K562 (cell line): ENCODE data around the gene CREG2. TPM values are rescaled to one million over a fixed set of nuclear protein-coding genes. Genes with fewer than 3 reads are reported as not detected.

Source experiments
- ATAC-seq: fragments of 200-7000 bp; cut with Tn5 transposase; 3 replicates; pipeline ENCODE4 v1.9.1; 2020; ENCODE audit warnings: moderate library complexity
- BruUV-seq: library from RNA; stranded (reverse); fragments of 400-500 nt; replicated peaks from 2 replicates; lab custom pipeline; 2021; lab: Mats Ljungman, UMichigan
- CTCF ChIA-PET: fragments of 300-600 bp; formaldehyde crosslinking; extraction: SDS; loops from one replicate; lab custom pipeline; 2021; ENCODE audit warnings: low intra/inter-chr PET ratio; lab: Yijun Ruan, JAX
- POLR2A ChIA-PET: fragments of 300-600, 350-650 bp; sonication (Branson Sonifier 250); formaldehyde crosslinking; extraction: SDS; loops from one replicate; lab custom pipeline; 2021; ENCODE audit warnings: antibody characterized with exemption, inconsistent platforms; lab: Yijun Ruan, JAX
- DNase-seq, 4 experiments: peaks; one replicate each; pipeline versions ENCODE4 v3.0.0 to v3.0.0-alpha.2; 2011 to 2018; ENCODE audit warnings: low spot score in 3 of 4, mixed read lengths in 3 of 4; ENCODE audit errors: extremely low read depth in 1 of 4
- FAIRE-seq: peaks from 2 replicates; lab custom pipeline; 2011; peaks lifted over from hg19 to GRCh38; lab: Jason Lieb, UNC
- H2AFZ ChIP-seq: 2 replicates; pipeline ENCODE4 v1.6.0; 2011; ENCODE audit warnings: low read depth, low read length, control low read depth, inconsistent platforms
- H3K27ac ChIP-seq: fragments of 200-600 bp; 3 replicates; pipeline ENCODE4 v1.8.0; 2011; ENCODE audit warnings: low read depth, mild to moderate bottlenecking, control low read depth, inconsistent platforms, low read length, moderate library complexity, mixed read lengths; ENCODE audit errors: extremely low read depth
- H3K27me3 ChIP-seq, 2 experiments: fragments of 300-600 bp in 1 of 2; 2 replicates in 1 of 2; 3 replicates in 1 of 2; pipeline versions ENCODE4 v1.6.0 to v1.8.0; 2011; ENCODE audit warnings: inconsistent platforms in 2 of 2, low read length in 2 of 2, mild to moderate bottlenecking in 1 of 2, mixed read lengths in 1 of 2, moderate library complexity in 1 of 2; ENCODE audit not compliant: control insufficient read depth in 2 of 2, insufficient read depth in 2 of 2
- H3K36me3 ChIP-seq: fragments of 300-600 bp; 3 replicates; pipeline ENCODE4 v1.8.0; 2011; ENCODE audit warnings: mild to moderate bottlenecking, low read length, inconsistent platforms; ENCODE audit not compliant: control insufficient read depth, insufficient read depth
- H3K4me1 ChIP-seq, 2 experiments: fragments of 200-600 bp in 1 of 2; replicated peaks in 1 of 2; 2 replicates in 1 of 2; 3 replicates in 1 of 2; pipeline versions ENCODE4 v1.5.1 to v1.8.0; 2011; ENCODE audit warnings: inconsistent platforms in 2 of 2, low read length in 2 of 2, mild to moderate bottlenecking in 1 of 2, mixed read lengths in 1 of 2, moderate library complexity in 1 of 2; ENCODE audit not compliant: control insufficient read depth in 2 of 2, insufficient read depth in 2 of 2
- H3K4me2 ChIP-seq: 2 replicates; pipeline ENCODE4 v1.6.1; 2011; ENCODE audit warnings: low read length, control low read depth, inconsistent platforms, mixed read lengths; ENCODE audit not compliant: insufficient read depth
- H3K4me3 ChIP-seq: fragments of 200-600 bp; sonication (generic), shearing (Covaris generic); 2 replicates; pipeline ENCODE4 v1.5.1; 2016; ENCODE audit warnings: control low read depth, inconsistent platforms
- H3K79me2 ChIP-seq: fragments of 200-600 bp; 3 replicates; pipeline ENCODE4 v1.8.0; 2011; ENCODE audit warnings: low read length, inconsistent platforms; ENCODE audit not compliant: control insufficient read depth, insufficient read depth
- H3K9ac ChIP-seq, 2 experiments: 2 replicates each; pipeline versions ENCODE4 v1.6.0 to v1.6.1; 2011; ENCODE audit warnings: low read depth in 2 of 2, low read length in 2 of 2, control low read depth in 1 of 2, inconsistent platforms in 1 of 2, mild to moderate bottlenecking in 1 of 2, mixed read lengths in 1 of 2; ENCODE audit not compliant: insufficient read depth in 1 of 2
- H3K9me1 ChIP-seq: one replicate; pipeline ENCODE4 v1.6.0; 2011; ENCODE audit warnings: inconsistent platforms, mild to moderate bottlenecking, low read length, moderate library complexity; ENCODE audit not compliant: control insufficient read depth, insufficient read depth
- H3K9me3 ChIP-seq: replicated peaks from 2 replicates; pipeline ENCODE4 v1.5.1; 2011; ENCODE audit warnings: low read depth, low read length, inconsistent platforms; ENCODE audit not compliant: control insufficient read depth, insufficient read depth
- H4K20me1 ChIP-seq: replicated peaks from 2 replicates; pipeline ENCODE4 v1.6.1; 2011; ENCODE audit warnings: low read length, inconsistent platforms, mixed read lengths; ENCODE audit not compliant: control insufficient read depth, insufficient read depth
- BCOR ChIP-seq: fragments of 450-650 bp; IDR thresholded peaks from 2 replicates; pipeline ENCODE4 v1.6.1; 2016
- NCOA1 ChIP-seq: fragments of 450-650 bp; IDR thresholded peaks from 2 replicates; pipeline ENCODE4 v1.6.1; 2016; ENCODE audit warnings: low read depth
- NFIC ChIP-seq: fragments of 450-650 bp; IDR thresholded peaks from 2 replicates; pipeline ENCODE4 v1.6.1; 2017; ENCODE audit warnings: mild to moderate bottlenecking, inconsistent platforms
- TBL1XR1 ChIP-seq, 2 experiments: IDR thresholded peaks; 2 replicates each; pipeline ENCODE4 v1.6.1; 2012; ENCODE audit warnings: improper control_type of control experiment in 2 of 2, low read length in 2 of 2, mild to moderate bottlenecking in 1 of 2
- ZNF212 ChIP-seq: fragments of 450-650 bp; formaldehyde crosslinking; IDR thresholded peaks from 2 replicates; pipeline ENCODE4 v1.4.0; 2020; ENCODE audit warnings: mild to moderate bottlenecking
- ZNF232 ChIP-seq: sonication (generic); formaldehyde crosslinking; IDR thresholded peaks from 2 replicates; pipeline ENCODE4 v1.8.0; 2022; ENCODE audit warnings: mild to moderate bottlenecking, missing genetic modification reagents
- WGBS: fragments of 100-300 bp; shearing (Covaris generic); methylation state at CpG from one replicate; pipeline ENCODE4 v1.1.6; 2016; ENCODE audit warnings: low coverage, mixed read lengths; ENCODE audit not compliant: insufficient coverage; ENCODE audit errors: missing lambda C conversion rate; 5-methylcytosine and 5-hydroxymethylcytosine counted together
- in situ Hi-C: fragments of 300-500 bp; cut with MboI; formaldehyde crosslinking; loops from 4 replicates; pipeline ENCODE4 v1.15.0; 2018; ENCODE audit warnings: inconsistent platforms, mixed read lengths
- intact Hi-C: fragments of 100-400 bp; cut with micrococcal nuclease; formaldehyde crosslinking; loops from 2 replicates; pipeline ENCODE4 v1.14.2; 2022
- polyA plus RNA-seq, 8 experiments: library from polyadenylated mRNA; depleted of rRNA in 4 of 8; stranded (reverse) in 5 of 8; unstranded in 3 of 8; fragments of >200 nt; fragmentation: Nextera tagmentation in 2 of 8; fragmentation: Illumina TruSeq in 1 of 8; extraction: Ambion mirVana in 2 of 8; extraction: Trizol in 1 of 8; gene quantifications; 2 replicates each; pipeline versions ENCODE4 v1.2.1 to v1.2.3, GENCODE V29; 2011 to 2014; ENCODE audit warnings: inconsistent platforms in 1 of 8, missing spikeins in 1 of 8
- total RNA-seq, 7 experiments: library from RNA; depleted of rRNA in 6 of 7; stranded (reverse); fragments of >200 nt in 6 of 7; fragmentation: Illumina TruSeq in 2 of 7; extraction: Trizol in 2 of 7; gene quantifications; 2 replicates each; pipeline versions ENCODE4 v1.2.1 to v1.2.3, GENCODE V29; 2011 to 2021; ENCODE audit warnings: low replicate concordance in 1 of 7
- TF ChIP-seq, protein P1 (sequence below), 2 experiments: fragments of 450-650 bp; IDR thresholded peaks; 2 replicates each; pipeline ENCODE4 v1.6.1; 2018; ENCODE audit warnings: mild to moderate bottlenecking in 2 of 2, low read depth in 1 of 2; ENCODE audit not compliant: partially characterized antibody in 2 of 2
- TF ChIP-seq, protein P2 (sequence below): fragments of 450-650 bp; IDR thresholded peaks from 2 replicates; pipeline ENCODE4 v1.6.1; 2016; ENCODE audit warnings: mild to moderate bottlenecking, moderate library complexity

Gene CREG2
- total and polyA plus RNA-seq, 9 of the 15 experiments (the other 6 are each of a cell fraction or from before 2014, with no cell fraction given), result not detected

DNA sequence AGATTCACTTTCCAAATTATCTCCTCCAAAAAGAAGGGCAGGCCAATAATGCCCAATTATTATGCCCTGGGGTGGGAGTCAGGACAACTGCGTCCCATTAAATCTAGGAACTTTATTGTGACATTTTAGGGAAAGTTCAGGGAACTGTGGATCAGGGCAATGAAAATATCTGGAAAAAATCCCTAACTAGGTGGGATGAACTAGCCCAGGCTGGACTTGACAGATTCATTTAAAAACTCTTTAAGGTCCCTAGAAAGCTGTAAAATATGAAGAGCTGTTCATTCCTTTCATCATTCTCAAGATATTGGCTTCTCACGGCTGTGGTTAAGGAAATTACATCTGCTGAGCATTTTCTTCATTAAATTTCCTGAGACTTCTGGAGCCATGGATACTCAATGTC lies 8.2 kb downstream of the CREG2 start:
- Histone ChIP-seq H3K4me2 (no peak overlapping the region), H3K36me3 (no peaks in the 10 kb centered on the region), H3K27ac (no peak overlapping the region), H2AFZ (no peak overlapping the region), H3K9me3 (no peaks in the 10 kb centered on the region), H4K20me1 (no peaks in the 10 kb centered on the region), H3K9ac (no peak overlapping the region), H3K9me1 (no peaks in the 10 kb centered on the region), H3K27me3 (peaks cover 16 to 51% of the 10 kb centered on the region in 2 experiments), H3K79me2 (no peaks in the 10 kb centered on the region), H3K4me1 (no peaks in the 10 kb centered on the region), H3K4me3 (no peak overlapping the region)
- ATAC-seq (no peak), FAIRE-seq (no peak), DNase-seq (no peak)
- in situ Hi-C loops, result no loop called here
- POLR2A ChIA-PET, result no interaction called here
- 0% methylated on average over 2 of the region's 2 CpGs for whole genome bisulfite sequencing
- CTCF ChIA-PET, result no interaction called here
- no TSS peak for BruUV-seq
- intact Hi-C loops, result no loop called here
- TF ChIP-seq, protein P1, sequence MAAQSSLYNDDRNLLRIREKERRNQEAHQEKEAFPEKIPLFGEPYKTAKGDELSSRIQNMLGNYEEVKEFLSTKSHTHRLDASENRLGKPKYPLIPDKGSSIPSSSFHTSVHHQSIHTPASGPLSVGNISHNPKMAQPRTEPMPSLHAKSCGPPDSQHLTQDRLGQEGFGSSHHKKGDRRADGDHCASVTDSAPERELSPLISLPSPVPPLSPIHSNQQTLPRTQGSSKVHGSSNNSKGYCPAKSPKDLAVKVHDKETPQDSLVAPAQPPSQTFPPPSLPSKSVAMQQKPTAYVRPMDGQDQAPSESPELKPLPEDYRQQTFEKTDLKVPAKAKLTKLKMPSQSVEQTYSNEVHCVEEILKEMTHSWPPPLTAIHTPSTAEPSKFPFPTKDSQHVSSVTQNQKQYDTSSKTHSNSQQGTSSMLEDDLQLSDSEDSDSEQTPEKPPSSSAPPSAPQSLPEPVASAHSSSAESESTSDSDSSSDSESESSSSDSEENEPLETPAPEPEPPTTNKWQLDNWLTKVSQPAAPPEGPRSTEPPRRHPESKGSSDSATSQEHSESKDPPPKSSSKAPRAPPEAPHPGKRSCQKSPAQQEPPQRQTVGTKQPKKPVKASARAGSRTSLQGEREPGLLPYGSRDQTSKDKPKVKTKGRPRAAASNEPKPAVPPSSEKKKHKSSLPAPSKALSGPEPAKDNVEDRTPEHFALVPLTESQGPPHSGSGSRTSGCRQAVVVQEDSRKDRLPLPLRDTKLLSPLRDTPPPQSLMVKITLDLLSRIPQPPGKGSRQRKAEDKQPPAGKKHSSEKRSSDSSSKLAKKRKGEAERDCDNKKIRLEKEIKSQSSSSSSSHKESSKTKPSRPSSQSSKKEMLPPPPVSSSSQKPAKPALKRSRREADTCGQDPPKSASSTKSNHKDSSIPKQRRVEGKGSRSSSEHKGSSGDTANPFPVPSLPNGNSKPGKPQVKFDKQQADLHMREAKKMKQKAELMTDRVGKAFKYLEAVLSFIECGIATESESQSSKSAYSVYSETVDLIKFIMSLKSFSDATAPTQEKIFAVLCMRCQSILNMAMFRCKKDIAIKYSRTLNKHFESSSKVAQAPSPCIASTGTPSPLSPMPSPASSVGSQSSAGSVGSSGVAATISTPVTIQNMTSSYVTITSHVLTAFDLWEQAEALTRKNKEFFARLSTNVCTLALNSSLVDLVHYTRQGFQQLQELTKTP (IDR thresholded peaks at IDR 0.05; ENCODE audit: low read depth in 1 of 2, partially characterized antibody in 2 of 2), result no peak
- no peak for TF ChIP-seq ZNF212 (CRISPR knock-in tag)
- TF ChIP-seq, protein P2, sequence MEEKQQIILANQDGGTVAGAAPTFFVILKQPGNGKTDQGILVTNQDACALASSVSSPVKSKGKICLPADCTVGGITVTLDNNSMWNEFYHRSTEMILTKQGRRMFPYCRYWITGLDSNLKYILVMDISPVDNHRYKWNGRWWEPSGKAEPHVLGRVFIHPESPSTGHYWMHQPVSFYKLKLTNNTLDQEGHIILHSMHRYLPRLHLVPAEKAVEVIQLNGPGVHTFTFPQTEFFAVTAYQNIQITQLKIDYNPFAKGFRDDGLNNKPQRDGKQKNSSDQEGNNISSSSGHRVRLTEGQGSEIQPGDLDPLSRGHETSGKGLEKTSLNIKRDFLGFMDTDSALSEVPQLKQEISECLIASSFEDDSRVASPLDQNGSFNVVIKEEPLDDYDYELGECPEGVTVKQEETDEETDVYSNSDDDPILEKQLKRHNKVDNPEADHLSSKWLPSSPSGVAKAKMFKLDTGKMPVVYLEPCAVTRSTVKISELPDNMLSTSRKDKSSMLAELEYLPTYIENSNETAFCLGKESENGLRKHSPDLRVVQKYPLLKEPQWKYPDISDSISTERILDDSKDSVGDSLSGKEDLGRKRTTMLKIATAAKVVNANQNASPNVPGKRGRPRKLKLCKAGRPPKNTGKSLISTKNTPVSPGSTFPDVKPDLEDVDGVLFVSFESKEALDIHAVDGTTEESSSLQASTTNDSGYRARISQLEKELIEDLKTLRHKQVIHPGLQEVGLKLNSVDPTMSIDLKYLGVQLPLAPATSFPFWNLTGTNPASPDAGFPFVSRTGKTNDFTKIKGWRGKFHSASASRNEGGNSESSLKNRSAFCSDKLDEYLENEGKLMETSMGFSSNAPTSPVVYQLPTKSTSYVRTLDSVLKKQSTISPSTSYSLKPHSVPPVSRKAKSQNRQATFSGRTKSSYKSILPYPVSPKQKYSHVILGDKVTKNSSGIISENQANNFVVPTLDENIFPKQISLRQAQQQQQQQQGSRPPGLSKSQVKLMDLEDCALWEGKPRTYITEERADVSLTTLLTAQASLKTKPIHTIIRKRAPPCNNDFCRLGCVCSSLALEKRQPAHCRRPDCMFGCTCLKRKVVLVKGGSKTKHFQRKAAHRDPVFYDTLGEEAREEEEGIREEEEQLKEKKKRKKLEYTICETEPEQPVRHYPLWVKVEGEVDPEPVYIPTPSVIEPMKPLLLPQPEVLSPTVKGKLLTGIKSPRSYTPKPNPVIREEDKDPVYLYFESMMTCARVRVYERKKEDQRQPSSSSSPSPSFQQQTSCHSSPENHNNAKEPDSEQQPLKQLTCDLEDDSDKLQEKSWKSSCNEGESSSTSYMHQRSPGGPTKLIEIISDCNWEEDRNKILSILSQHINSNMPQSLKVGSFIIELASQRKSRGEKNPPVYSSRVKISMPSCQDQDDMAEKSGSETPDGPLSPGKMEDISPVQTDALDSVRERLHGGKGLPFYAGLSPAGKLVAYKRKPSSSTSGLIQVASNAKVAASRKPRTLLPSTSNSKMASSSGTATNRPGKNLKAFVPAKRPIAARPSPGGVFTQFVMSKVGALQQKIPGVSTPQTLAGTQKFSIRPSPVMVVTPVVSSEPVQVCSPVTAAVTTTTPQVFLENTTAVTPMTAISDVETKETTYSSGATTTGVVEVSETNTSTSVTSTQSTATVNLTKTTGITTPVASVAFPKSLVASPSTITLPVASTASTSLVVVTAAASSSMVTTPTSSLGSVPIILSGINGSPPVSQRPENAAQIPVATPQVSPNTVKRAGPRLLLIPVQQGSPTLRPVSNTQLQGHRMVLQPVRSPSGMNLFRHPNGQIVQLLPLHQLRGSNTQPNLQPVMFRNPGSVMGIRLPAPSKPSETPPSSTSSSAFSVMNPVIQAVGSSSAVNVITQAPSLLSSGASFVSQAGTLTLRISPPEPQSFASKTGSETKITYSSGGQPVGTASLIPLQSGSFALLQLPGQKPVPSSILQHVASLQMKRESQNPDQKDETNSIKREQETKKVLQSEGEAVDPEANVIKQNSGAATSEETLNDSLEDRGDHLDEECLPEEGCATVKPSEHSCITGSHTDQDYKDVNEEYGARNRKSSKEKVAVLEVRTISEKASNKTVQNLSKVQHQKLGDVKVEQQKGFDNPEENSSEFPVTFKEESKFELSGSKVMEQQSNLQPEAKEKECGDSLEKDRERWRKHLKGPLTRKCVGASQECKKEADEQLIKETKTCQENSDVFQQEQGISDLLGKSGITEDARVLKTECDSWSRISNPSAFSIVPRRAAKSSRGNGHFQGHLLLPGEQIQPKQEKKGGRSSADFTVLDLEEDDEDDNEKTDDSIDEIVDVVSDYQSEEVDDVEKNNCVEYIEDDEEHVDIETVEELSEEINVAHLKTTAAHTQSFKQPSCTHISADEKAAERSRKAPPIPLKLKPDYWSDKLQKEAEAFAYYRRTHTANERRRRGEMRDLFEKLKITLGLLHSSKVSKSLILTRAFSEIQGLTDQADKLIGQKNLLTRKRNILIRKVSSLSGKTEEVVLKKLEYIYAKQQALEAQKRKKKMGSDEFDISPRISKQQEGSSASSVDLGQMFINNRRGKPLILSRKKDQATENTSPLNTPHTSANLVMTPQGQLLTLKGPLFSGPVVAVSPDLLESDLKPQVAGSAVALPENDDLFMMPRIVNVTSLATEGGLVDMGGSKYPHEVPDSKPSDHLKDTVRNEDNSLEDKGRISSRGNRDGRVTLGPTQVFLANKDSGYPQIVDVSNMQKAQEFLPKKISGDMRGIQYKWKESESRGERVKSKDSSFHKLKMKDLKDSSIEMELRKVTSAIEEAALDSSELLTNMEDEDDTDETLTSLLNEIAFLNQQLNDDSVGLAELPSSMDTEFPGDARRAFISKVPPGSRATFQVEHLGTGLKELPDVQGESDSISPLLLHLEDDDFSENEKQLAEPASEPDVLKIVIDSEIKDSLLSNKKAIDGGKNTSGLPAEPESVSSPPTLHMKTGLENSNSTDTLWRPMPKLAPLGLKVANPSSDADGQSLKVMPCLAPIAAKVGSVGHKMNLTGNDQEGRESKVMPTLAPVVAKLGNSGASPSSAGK, result no peak
- TF ChIP-seq ZNF232, result no peak
- no peak for TF ChIP-seq NFIC
- no peak for TF ChIP-seq BCOR
- no peak for TF ChIP-seq TBL1XR1 (IDR thresholded peaks at IDR 0.05; ENCODE audit: low read length in 2 of 2)
- no peak for TF ChIP-seq NCOA1
